Keratinocyte (primary cell): ENCODE data around the gene HOMER2.

Source experiments
- EZH2 ChIP-seq: IDR thresholded peaks from one replicate; pipeline ENCODE4 v1.6.1; 2012; ENCODE audit warnings: inconsistent platforms, mild to moderate bottlenecking, low read length, moderate library complexity
- TF ChIP-seq, protein P1 (sequence below), 3 experiments: IDR thresholded peaks in 1 of 3; conservative IDR thresholded peaks in 1 of 3; optimal IDR thresholded peaks in 1 of 3; 2 replicates in 2 of 3; 3 replicates in 1 of 3; pipeline versions ENCODE3 to v1.5.1; 2011; ENCODE audit warnings: low read length in 3 of 3, mild to moderate bottlenecking in 3 of 3, moderate library complexity in 2 of 3, control low read depth in 1 of 3, inconsistent platforms in 1 of 3; ENCODE audit not compliant: insufficient read depth in 2 of 3; ENCODE audit errors: extremely low read depth in 1 of 3

DNA sequence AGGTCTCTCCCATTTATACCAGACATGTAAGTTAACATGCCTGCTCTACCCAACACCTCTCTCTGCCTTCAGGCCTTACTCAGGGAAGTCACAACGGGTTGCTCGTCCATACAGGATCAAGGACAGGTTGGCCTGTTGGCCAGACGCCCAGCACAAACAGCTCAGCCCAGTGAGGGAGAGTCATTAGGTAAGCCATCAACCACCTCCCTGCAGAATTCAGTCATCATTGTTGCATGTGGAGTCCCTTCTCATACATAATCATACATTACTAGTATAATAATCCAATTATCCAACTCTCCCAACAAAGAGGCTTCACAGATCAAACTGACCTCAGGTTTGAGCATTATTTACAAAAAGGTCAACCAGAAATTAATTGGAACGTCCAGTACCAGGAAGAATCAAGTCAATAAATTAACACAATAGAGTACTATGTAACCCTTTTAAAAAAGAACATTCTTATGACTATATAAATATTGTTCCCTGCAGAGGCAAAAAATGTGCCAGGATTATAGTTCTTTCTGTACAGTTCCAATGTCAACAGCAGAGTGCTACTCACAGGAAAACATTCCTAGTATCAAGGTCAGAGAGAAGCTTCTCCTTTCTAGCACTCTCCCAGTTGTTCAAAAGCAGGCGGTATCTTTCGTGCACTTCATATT, 33.2 kb downstream of the HOMER2 start:
- TF ChIP-seq, protein P1, sequence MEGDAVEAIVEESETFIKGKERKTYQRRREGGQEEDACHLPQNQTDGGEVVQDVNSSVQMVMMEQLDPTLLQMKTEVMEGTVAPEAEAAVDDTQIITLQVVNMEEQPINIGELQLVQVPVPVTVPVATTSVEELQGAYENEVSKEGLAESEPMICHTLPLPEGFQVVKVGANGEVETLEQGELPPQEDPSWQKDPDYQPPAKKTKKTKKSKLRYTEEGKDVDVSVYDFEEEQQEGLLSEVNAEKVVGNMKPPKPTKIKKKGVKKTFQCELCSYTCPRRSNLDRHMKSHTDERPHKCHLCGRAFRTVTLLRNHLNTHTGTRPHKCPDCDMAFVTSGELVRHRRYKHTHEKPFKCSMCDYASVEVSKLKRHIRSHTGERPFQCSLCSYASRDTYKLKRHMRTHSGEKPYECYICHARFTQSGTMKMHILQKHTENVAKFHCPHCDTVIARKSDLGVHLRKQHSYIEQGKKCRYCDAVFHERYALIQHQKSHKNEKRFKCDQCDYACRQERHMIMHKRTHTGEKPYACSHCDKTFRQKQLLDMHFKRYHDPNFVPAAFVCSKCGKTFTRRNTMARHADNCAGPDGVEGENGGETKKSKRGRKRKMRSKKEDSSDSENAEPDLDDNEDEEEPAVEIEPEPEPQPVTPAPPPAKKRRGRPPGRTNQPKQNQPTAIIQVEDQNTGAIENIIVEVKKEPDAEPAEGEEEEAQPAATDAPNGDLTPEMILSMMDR (optimal IDR thresholded peaks at IDR 0.05 in 1 of 3, IDR thresholded peaks at IDR 0.05 in 1 of 3, conservative IDR thresholded peaks at IDR 0.05 in 1 of 3; ENCODE audit: extremely low read depth in 1 of 3, insufficient read depth in 2 of 3, low read length in 3 of 3), result no peak
- no peak for TF ChIP-seq EZH2
